HepG2 (cell line): ENCODE data around the gene ARHGAP22. TPM values are rescaled to one million over a fixed set of nuclear protein-coding genes. Genes with fewer than 3 reads are reported as not detected.

Experiments
- ATAC-seq: fragments of 200-7000 bp; cut with Tn5 transposase; 3 replicates; pipeline ENCODE4 v1.9.1; 2020; ENCODE audit warnings: mild to moderate bottlenecking, moderate library complexity
- BruUV-seq: library from RNA; stranded (reverse); fragments of 400-500 nt; replicated peaks from 2 replicates; lab custom pipeline; 2021; lab: Mats Ljungman, UMichigan
- CTCF ChIA-PET: fragments of 300-600 bp; formaldehyde crosslinking; extraction: SDS; loops from one replicate; lab custom pipeline; 2021; ENCODE audit warnings: low total read pairs, inconsistent platforms, low intra/inter-chr PET ratio; lab: Yijun Ruan, JAX
- POLR2A ChIA-PET: fragments of 350-600 bp; sonication (Branson Sonifier 250); formaldehyde crosslinking; loops from one replicate; lab custom pipeline; 2020; ENCODE audit warnings: antibody characterized with exemption, inconsistent platforms; lab: Yijun Ruan, JAX
- DNase-seq: peaks from one replicate; pipeline ENCODE4 v3.0.0-alpha.2; 2015; ENCODE audit warnings: low spot score
- FAIRE-seq: peaks from 3 replicates; lab custom pipeline; 2011; peaks lifted over from hg19 to GRCh38; lab: Jason Lieb, UNC
- H2AFZ ChIP-seq: one replicate; pipeline ENCODE4 v1.6.1; 2011; ENCODE audit warnings: low read length, inconsistent platforms
- H3K27ac ChIP-seq: fragments of 300-600 bp; 3 replicates; pipeline ENCODE4 v1.8.0; 2011; ENCODE audit warnings: mixed run types, mild to moderate bottlenecking, mixed read lengths, low read length, inconsistent platforms; ENCODE audit not compliant: insufficient read depth; ENCODE audit errors: extremely low read length
- H3K27me3 ChIP-seq, 2 experiments: fragments of 200-600 bp in 1 of 2; 2 replicates in 1 of 2; 3 replicates in 1 of 2; pipeline versions ENCODE4 v1.6.0 to v1.8.0; 2011; ENCODE audit warnings: low read length in 2 of 2, mild to moderate bottlenecking in 2 of 2, moderate library complexity in 2 of 2, inconsistent platforms in 1 of 2; ENCODE audit not compliant: insufficient read depth in 2 of 2, control insufficient read depth in 1 of 2
- H3K36me3 ChIP-seq, 2 experiments: fragments of 200-600 bp in 1 of 2; replicated peaks in 1 of 2; 2 replicates in 1 of 2; 3 replicates in 1 of 2; pipeline versions ENCODE4 v1.5.1 to v1.8.0; 2011; ENCODE audit warnings: low read length in 2 of 2, inconsistent platforms in 1 of 2; ENCODE audit not compliant: insufficient read depth in 2 of 2, control insufficient read depth in 1 of 2
- H3K4me1 ChIP-seq: 2 replicates; pipeline ENCODE4 v1.5.1; 2012; ENCODE audit warnings: low read length, inconsistent platforms; ENCODE audit not compliant: insufficient read depth
- H3K4me2 ChIP-seq: 2 replicates; pipeline ENCODE4 v1.6.0; 2011; ENCODE audit warnings: low read depth, low read length, inconsistent platforms
- H3K4me3 ChIP-seq, 3 experiments: fragments of 200-600 bp in 1 of 3; sonication (generic), shearing (Covaris generic) in 1 of 3; replicated peaks in 1 of 3; 2 replicates each; pipeline ENCODE4 v1.5.1; 2011 to 2016; ENCODE audit warnings: low read length in 3 of 3, inconsistent platforms in 2 of 3, low read depth in 2 of 3, mild to moderate bottlenecking in 2 of 3, control low read depth in 1 of 3, mixed read lengths in 1 of 3; ENCODE audit not compliant: insufficient read depth in 1 of 3
- H3K79me2 ChIP-seq: one replicate; pipeline ENCODE4 v1.6.1; 2011; ENCODE audit warnings: low read length, inconsistent platforms; ENCODE audit not compliant: insufficient read depth
- H3K9ac ChIP-seq: 2 replicates; pipeline ENCODE4 v1.6.0; 2011; ENCODE audit warnings: mild to moderate bottlenecking, low read depth, low read length, inconsistent platforms; ENCODE audit not compliant: insufficient read depth
- H3K9me3 ChIP-seq: 2 replicates; pipeline ENCODE4 v1.5.1; 2012; ENCODE audit warnings: mild to moderate bottlenecking, low read length
- H4K20me1 ChIP-seq: 2 replicates; pipeline ENCODE4 v1.6.0; 2011; ENCODE audit warnings: inconsistent platforms, mild to moderate bottlenecking, low read length, moderate library complexity; ENCODE audit not compliant: insufficient read depth
- CHD2 ChIP-seq: IDR thresholded peaks from 2 replicates; pipeline ENCODE4 v1.6.1; 2011; ENCODE audit warnings: low read depth, low read length, improper control_type of control experiment
- EHMT2 ChIP-seq: fragments of 200-600 bp; sonication (generic); IDR thresholded peaks from 2 replicates; pipeline ENCODE4 v1.7.0; 2017; ENCODE audit warnings: antibody characterized with exemption, low read depth, low read length, borderline replicate concordance
- ERF ChIP-seq: IDR thresholded peaks from 2 replicates; pipeline ENCODE4 v1.6.1; 2018; ENCODE audit warnings: missing biosample characterization, missing genetic modification reagents
- MED8 ChIP-seq: sonication (generic); formaldehyde crosslinking; IDR thresholded peaks from 2 replicates; pipeline ENCODE4 v1.8.1; 2023; ENCODE audit warnings: mild to moderate bottlenecking, missing genetic modification reagents; ENCODE audit not compliant: insufficient replicate concordance
- NR0B2 ChIP-seq: sonication (generic); formaldehyde crosslinking; IDR thresholded peaks from 2 replicates; pipeline ENCODE4 v1.4.0; 2020; ENCODE audit warnings: mild to moderate bottlenecking, missing genetic modification reagents
- NR2F6 ChIP-seq, 2 experiments: IDR thresholded peaks; 2 replicates each; pipeline ENCODE4 v1.6.1; 2016; ENCODE audit warnings: antibody characterized with exemption in 1 of 2, mild to moderate bottlenecking in 1 of 2
- PCBP1 ChIP-seq: fragments of 200-400 bp; formaldehyde crosslinking; IDR thresholded peaks from 2 replicates; pipeline ENCODE4 v1.6.1; 2017; ENCODE audit warnings: mild to moderate bottlenecking, low read depth, low read length, borderline replicate concordance
- RFX3 ChIP-seq: IDR thresholded peaks from 2 replicates; pipeline ENCODE4 v1.6.1; 2016; ENCODE audit warnings: missing biosample characterization, missing genetic modification reagents
- ZFP82 ChIP-seq: sonication (generic); formaldehyde crosslinking; IDR thresholded peaks from 2 replicates; pipeline ENCODE4 v1.5.1; 2020; ENCODE audit warnings: mild to moderate bottlenecking, missing genetic modification reagents, borderline replicate concordance
- ZNF251 ChIP-seq: sonication (generic); formaldehyde crosslinking; IDR thresholded peaks from 2 replicates; pipeline ENCODE4 v1.9.0; 2021; ENCODE audit warnings: mild to moderate bottlenecking, missing genetic modification reagents
- ZNF335 ChIP-seq: sonication (generic); formaldehyde crosslinking; IDR thresholded peaks from 2 replicates; pipeline ENCODE4 v1.4.0; 2020; ENCODE audit warnings: missing genetic modification reagents
- ZNF33B ChIP-seq: sonication (generic); formaldehyde crosslinking; IDR thresholded peaks from 2 replicates; pipeline ENCODE4 v1.5.1; 2020; ENCODE audit warnings: mild to moderate bottlenecking, missing genetic modification reagents
- ZNF451 ChIP-seq: sonication (generic); formaldehyde crosslinking; IDR thresholded peaks from 2 replicates; pipeline ENCODE4 v1.5.0; 2020; ENCODE audit warnings: mild to moderate bottlenecking, missing genetic modification reagents
- ZNF816 ChIP-seq: sonication (generic); formaldehyde crosslinking; IDR thresholded peaks from 2 replicates; pipeline ENCODE4 v1.8.0; 2022; ENCODE audit warnings: missing genetic modification reagents, mild to moderate bottlenecking, borderline replicate concordance
- WGBS: methylation state at CpG from one replicate; pipeline ENCODE4 v1.1.6; 2017; ENCODE audit warnings: low lambda C conversion rate; 5-methylcytosine and 5-hydroxymethylcytosine counted together
- in situ Hi-C: cut with HindIII; loops from 2 replicates; pipeline ENCODE4 v1.10.0; 2017; ENCODE audit warnings: low pct_unique_long_range_greater_than_20kb; ENCODE audit not compliant: extremely low pct_ligation_motif_present
- intact Hi-C: fragments of 100-400 bp; cut with micrococcal nuclease; formaldehyde crosslinking; loops from one replicate; pipeline ENCODE4 v1.10.0; 2022; ENCODE audit not compliant: unreplicated experiment
- polyA plus RNA-seq, 8 experiments: library from polyadenylated mRNA; depleted of rRNA in 3 of 8; stranded (reverse) in 7 of 8; unstranded in 1 of 8; fragments of >200 nt; fragmentation: Illumina TruSeq in 4 of 8; extraction: Trizol in 4 of 8; gene quantifications; 2 replicates each; pipeline versions ENCODE4 v1.2.1 to v1.2.3, GENCODE V29; 2011 to 2016; ENCODE audit warnings: low read depth in 4 of 8, missing spikeins in 1 of 8, mixed read lengths in 1 of 8; ENCODE audit not compliant: insufficient read depth in 1 of 8
- total RNA-seq, 5 experiments: library from RNA; depleted of rRNA; stranded (reverse); fragments of >200 nt; fragmentation: Illumina TruSeq; extraction: Trizol; gene quantifications; 2 replicates each; pipeline ENCODE4 v1.2.3, GENCODE V29; 2016; ENCODE audit warnings: low read depth in 1 of 5

ARHGAP22 gene
- total and polyA plus RNA-seq, 2 of the 13 experiments (the other 11 are each of a cell fraction or from before 2014, with no cell fraction given) = 0.08 to 0.38 TPM

- in situ Hi-C loops = no loop called here
- H3K4me1 ChIP-seq = no peaks in the 10 kb centered on the region
- DNase-seq (no peak), ATAC-seq (no peak), FAIRE-seq (no peak)
- 2% methylated on average over 6 of the region's 10 CpGs for WGBS
- TF ChIP-seq ZFP82 (CRISPR knock-in tag) (no peak), ERF (CRISPR knock-in tag) (no peak), PCBP1 (no peak), ZNF251 (CRISPR knock-in tag) (no peak), ZNF335 (CRISPR knock-in tag) (no peak), ZNF816 (no peak), ZNF33B (no peak)
- H4K20me1 ChIP-seq = no peaks in the 10 kb centered on the region
- CTCF ChIA-PET = no interaction called here
- H3K27me3 ChIP-seq = peaks cover 3 to 15% of the 10 kb centered on the region in 2 experiments
- POLR2A ChIA-PET = no interaction called here
- H3K79me2 ChIP-seq = no peaks in the 10 kb centered on the region
- H3K9me3 ChIP-seq = no peaks in the 10 kb centered on the region
- H3K4me3 ChIP-seq = no peak overlapping the region
- H3K9ac ChIP-seq = no peak overlapping the region
- no peaks in the 10 kb centered on the region for H3K36me3 ChIP-seq
- BruUV-seq = no TSS peak
- intact Hi-C loops = no loop called here
- no peak overlapping the region for H2AFZ ChIP-seq
- no peak overlapping the region for H3K4me2 ChIP-seq
- H3K27ac ChIP-seq = no peak overlapping the region
Measured at GRCh38 chr10:48547061-48547895, 57.6 kb downstream of the ARHGAP22 start.

DNA sequence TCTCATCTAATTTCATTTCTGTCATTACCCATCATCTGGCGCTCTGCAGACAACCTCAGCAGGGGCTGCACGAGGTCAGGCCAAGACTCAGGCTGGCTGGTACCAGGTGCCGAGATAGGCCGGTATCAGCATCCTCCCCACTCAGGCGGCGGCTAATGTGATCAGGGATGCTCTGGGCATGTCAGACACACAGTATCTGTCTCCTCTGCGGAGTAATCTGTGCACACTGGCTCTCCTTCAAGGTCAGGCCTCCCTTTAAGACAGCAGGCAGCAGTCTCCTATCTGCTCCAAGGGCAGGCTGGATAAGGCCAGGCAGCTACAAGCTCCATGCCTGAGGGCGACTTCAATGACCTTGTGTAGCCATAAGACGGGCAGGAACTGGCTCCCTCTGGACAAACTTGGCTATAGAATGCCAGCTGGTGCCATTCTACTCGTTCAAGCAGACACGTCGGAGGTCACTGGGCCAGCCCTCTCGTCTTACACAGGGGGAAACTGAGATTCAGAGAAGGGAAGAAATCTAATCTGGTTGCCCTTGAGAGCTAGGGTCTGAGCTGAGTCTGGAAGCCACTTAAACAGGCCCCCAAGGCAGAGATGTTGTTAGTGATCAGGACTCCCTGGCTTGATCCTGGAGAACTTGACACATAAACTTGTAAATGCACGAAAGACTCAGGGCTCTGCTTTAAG lies 59.3 kb downstream of the ARHGAP22 start:
- Histone ChIP-seq H3K9ac (no peak overlapping the region), H3K4me2 (no peak overlapping the region), H3K27ac (no peak overlapping the region), H3K79me2 (no peaks in the 10 kb centered on the region), H3K4me1 (no peaks in the 10 kb centered on the region), H3K36me3 (no peaks in the 10 kb centered on the region), H3K27me3 (peaks cover 5 to 15% of the 10 kb centered on the region in 2 experiments), H2AFZ (no peak overlapping the region), H4K20me1 (no peaks in the 10 kb centered on the region), H3K4me3 (no peak overlapping the region), H3K9me3 (no peaks in the 10 kb centered on the region)
- 4% methylated on average over 4 of the region's 14 CpGs for WGBS
- BruUV-seq = no TSS peak
- DNase-seq (no peak), FAIRE-seq (no peak), ATAC-seq (no peak)
- in situ Hi-C loops = no loop called here
- CTCF ChIA-PET = no interaction called here
- intact Hi-C loops = no loop called here
- POLR2A ChIA-PET = no interaction called here
- TF ChIP-seq NR0B2 (CRISPR knock-in tag) (no peak), RFX3 (CRISPR knock-in tag) (no peak), NR2F6 (IDR thresholded peaks at IDR 0.05) (no peak), NR2F6 (CRISPR knock-in tag; IDR thresholded peaks at IDR 0.05) (no peak), MED8 (no peak), ZNF451 (no peak), CHD2 (no peak), EHMT2 (no peak)
